Suprapubic skin (tissue), 4 donors: ENCODE measurements around the gene WWOX.

Source experiments
- CTCF ChIP-seq, 2 donors: fragments of 200-600 bp in 1 of 2; fragments of 450-650 bp in 1 of 2; sonication (generic) in 1 of 2; IDR thresholded peaks; one replicate each; pipeline ENCODE4 v1.5.1; 2016 to 2019; ENCODE audit warnings: antibody characterized with exemption in 2 of 2, mild to moderate bottlenecking in 1 of 2, moderate library complexity in 1 of 2
- EP300 ChIP-seq: sonication (generic); formaldehyde crosslinking; IDR thresholded peaks from one replicate; pipeline ENCODE4 v1.6.1; 2017; ENCODE audit warnings: antibody characterized with exemption
- POLR2A ChIP-seq, 2 donors: fragments of 450-650 bp; IDR thresholded peaks; one replicate each; pipeline ENCODE4 v1.6.1; 2017; ENCODE audit warnings: antibody characterized with exemption in 2 of 2, mild to moderate bottlenecking in 2 of 2, moderate library complexity in 2 of 2
- POLR2AphosphoS5 ChIP-seq, 3 donors: sonication (generic); formaldehyde crosslinking; IDR thresholded peaks; one replicate each; pipeline ENCODE4 v1.6.1; 2017; ENCODE audit warnings: antibody characterized with exemption in 3 of 3

- TF ChIP-seq POLR2A (IDR thresholded peaks at IDR 0.05) (no peak), CTCF (IDR thresholded peaks at IDR 0.05) (no peak), POLR2AphosphoS5 (IDR thresholded peaks at IDR 0.05) (no peak), EP300 (no peak)
Observed at GRCh38 chr16:79008036-79008868, 908.8 kb downstream of the WWOX start.
